HG02763 (cell line): ENCODE data around the gene CENPV.
"Not testable (repeated sequence)": the region's sequence is repeated elsewhere in the genome, so short reads cannot be mapped to it uniquely, and the experiment has no call there.

ENCODE experiments used
- ATAC-seq: cut with Tn5 transposase; IDR thresholded peaks from one replicate; pipeline ENCODE4 v1.9.1; 2021; ENCODE audit warnings: mild to moderate bottlenecking, moderate library complexity; ENCODE audit not compliant: unreplicated experiment

The CENPV gene

GRCh38 chr17:16314859-16315258, 38.4 kb downstream of the CENPV start:
- ATAC-seq, result no peak

- ATAC-seq, result no peak
Observed at GRCh38 chr17:16314189-16314588, 39.1 kb downstream of the CENPV start.

GRCh38 chr17:16313139-16314090, 39.9 kb downstream of the CENPV start:
- no peak for ATAC-seq

- ATAC-seq, result not testable (repeated sequence)
Observed at GRCh38 chr17:16312061-16312460, 41.2 kb downstream of the CENPV start.

GRCh38 chr17:16306211-16306610, 47.1 kb downstream of the CENPV start:
- ATAC-seq, result no peak

DNA sequence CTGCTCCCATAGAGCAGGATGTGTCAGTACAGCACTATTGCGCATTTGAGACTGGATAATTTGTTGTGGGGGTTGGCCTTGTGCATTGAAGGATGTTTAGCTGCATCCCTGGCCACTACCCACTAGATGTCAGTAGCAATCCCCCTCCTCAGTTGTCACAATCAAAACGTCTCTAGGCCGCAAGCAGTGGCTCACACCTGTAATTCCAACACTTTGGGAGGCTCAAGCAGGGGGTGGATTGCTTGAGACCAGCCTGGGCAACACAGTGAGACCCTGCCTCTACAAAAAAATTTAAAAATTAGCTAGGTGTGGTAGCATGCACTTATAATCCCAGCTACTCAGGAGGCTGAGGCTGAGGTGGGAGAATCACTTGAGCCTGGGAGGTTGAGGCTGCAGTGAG, 48.4 kb downstream of the CENPV start:
- ATAC-seq, result no peak

- ATAC-seq, result no peak
Observed at GRCh38 chr17:16302856-16303255, 50.4 kb downstream of the CENPV start.

DNA sequence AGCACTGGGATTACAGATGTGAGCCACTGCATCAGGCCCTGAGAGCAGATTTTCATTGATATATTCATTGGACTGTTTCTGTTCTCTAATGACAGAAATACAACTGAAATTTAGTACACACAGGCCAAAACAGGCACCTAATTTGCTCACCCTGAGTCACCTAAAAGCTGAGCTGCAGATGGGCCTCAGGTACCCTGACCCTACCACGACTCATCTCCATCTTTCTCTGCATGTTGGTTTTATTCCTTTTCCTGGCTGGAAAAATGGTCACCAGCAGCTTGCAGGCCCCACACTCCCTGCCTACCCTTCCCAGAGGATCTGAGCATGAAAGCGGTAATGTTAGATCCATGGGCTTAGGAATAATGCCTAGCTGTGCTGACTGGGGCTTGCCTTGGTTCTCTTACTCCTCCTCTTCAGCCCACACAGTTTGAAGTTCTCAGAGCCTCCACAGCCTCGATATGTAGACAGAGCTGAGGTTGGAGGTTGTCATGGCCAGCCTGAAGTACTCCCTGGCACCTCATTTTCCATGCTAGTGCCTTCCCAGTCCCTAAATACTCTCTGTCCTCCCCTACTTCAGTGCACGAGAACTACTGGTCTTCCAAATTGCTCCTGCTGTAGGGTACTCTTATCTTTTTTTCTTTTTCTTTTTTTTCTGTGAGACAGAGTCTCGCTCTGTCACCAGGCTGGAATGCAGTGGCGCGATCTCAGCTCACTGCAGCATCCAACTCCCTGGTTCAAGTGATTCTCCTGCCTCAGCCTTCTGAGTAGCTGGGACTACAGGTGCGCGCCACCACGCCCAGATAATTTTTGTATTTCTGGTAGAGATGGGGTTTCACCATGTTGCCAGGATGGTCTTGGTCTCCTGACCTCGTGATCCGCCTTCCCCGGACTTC, 51.1 kb downstream of the CENPV start:
- no peak for ATAC-seq

- ATAC-seq, result no peak
Observed at GRCh38 chr17:16300554-16300953, 52.7 kb downstream of the CENPV start.

DNA sequence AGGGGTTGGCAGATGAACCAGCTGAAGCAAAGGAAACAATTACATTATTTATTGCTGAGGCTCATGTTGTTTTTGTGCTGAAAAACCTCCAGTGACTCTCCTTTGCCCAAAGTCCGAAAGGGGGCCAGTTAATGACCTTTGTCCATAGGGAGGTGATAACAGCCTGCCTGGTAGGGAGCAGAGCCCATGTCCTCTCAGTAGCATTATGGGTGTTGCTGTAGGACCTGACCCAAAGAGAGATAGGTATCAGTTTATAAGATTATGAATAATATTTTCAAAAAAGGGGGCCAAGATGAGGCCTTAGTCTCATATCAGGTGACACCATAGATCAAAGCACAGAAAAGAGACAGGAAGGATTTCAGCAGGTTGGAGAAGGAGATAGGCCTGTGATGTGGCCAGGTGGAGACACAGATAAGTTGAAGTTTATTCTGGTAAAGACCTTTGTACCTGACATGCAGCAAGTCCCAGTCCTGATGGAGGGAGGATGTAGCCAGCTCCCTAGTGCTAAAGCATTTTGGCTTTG, 55.1 kb downstream of the CENPV start:
- no peak for ATAC-seq

GRCh38 chr17:16297367-16298139, 55.7 kb downstream of the CENPV start:
- no peak for ATAC-seq

- ATAC-seq, result not testable (repeated sequence)
Observed at GRCh38 chr17:16296072-16296471, 57.2 kb downstream of the CENPV start.

- no peak for ATAC-seq
Observed at GRCh38 chr17:16294560-16294959, 58.7 kb downstream of the CENPV start.

GRCh38 chr17:16293931-16294330, 59.3 kb downstream of the CENPV start:
- no peak for ATAC-seq
